ENCODE measurements around the gene EPN3. TPM values are rescaled to one million over a fixed set of nuclear protein-coding genes. Genes with fewer than 3 reads are reported as not detected.

EPN3 gene
- total RNA-seq, 4 donors from 2014 or later: 99.2 to 174 (median 115) TPM

DNA sequence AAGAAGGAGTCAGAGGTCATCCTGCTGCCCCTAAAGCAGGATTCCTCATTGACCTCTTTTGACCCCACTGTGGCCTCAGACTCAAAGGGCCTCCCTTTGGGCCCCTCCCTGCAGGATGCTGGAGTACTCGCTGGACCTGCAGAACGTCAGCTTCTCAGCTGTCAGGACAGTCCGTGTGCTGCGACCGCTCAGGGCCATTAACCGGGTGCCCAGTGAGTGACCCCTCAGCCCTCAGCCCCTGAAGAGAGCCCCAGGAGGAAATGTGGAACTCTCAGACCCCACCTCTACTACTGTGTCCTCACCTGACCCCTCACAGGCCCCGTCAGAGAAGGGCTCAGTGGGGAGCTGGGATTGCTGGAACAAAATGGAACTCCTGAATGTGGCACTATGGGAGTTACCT is 37.1 kb downstream of the EPN3 start:
- intact Hi-C loops (cut with DNase I; ENCODE audit: low total_unique reads): no loop called here
- TF ChIP-seq POLR2A (IDR thresholded peaks at IDR 0.05): no peak
- TF ChIP-seq, protein P1, sequence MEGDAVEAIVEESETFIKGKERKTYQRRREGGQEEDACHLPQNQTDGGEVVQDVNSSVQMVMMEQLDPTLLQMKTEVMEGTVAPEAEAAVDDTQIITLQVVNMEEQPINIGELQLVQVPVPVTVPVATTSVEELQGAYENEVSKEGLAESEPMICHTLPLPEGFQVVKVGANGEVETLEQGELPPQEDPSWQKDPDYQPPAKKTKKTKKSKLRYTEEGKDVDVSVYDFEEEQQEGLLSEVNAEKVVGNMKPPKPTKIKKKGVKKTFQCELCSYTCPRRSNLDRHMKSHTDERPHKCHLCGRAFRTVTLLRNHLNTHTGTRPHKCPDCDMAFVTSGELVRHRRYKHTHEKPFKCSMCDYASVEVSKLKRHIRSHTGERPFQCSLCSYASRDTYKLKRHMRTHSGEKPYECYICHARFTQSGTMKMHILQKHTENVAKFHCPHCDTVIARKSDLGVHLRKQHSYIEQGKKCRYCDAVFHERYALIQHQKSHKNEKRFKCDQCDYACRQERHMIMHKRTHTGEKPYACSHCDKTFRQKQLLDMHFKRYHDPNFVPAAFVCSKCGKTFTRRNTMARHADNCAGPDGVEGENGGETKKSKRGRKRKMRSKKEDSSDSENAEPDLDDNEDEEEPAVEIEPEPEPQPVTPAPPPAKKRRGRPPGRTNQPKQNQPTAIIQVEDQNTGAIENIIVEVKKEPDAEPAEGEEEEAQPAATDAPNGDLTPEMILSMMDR (IDR thresholded peaks at IDR 0.05): no peak
- WGBS, 2 donors: 90 to 100% methylated on average over 6 to 7 of the region's 7 CpGs
- no peak overlapping the region for H3K4me3 ChIP-seq (ENCODE audit: low read depth, poor library complexity, severe bottlenecking)
- DNase-seq (ENCODE audit: low spot score in 2 of 2): no peak

DNA sequence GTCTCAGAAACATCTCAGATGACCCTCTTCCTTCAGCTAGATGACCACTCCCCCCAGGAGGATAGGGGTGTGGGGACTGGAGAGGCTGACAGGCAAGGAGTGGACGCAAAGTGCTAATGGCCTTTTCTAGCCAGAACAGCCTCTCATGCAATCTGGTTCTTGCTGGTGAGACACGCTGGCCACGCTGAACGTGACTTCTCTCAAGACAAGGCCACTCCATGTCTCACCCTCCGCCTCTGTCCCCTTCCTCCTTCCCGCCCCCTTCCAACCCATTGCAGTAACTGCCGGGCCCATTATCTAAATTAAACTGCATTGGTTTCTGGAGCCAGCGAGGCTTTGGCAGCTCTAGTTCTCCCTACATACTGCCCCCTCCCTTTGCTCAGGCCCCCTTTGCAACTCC is 37.5 kb downstream of the EPN3 start:
- intact Hi-C loops (cut with DNase I; ENCODE audit: low total_unique reads): no loop called here
- 89 to 92% methylated on average over 8 of the region's 8 CpGs for WGBS, 2 donors
- no peak for DNase-seq (ENCODE audit: low spot score in 2 of 2)
- H3K4me3 ChIP-seq (ENCODE audit: low read depth, poor library complexity, severe bottlenecking): no peak overlapping the region
- TF ChIP-seq, protein P1 (IDR thresholded peaks at IDR 0.05): no peak
- TF ChIP-seq POLR2A (IDR thresholded peaks at IDR 0.05): no peak

GRCh38 chr17:50570528-50570927 is 38.0 kb downstream of the EPN3 start:
- H3K4me3 ChIP-seq (ENCODE audit: low read depth, poor library complexity, severe bottlenecking): no peak overlapping the region
- TF ChIP-seq, protein P1 (IDR thresholded peaks at IDR 0.05): no peak
- TF ChIP-seq POLR2A (IDR thresholded peaks at IDR 0.05): no peak
- intact Hi-C loops (cut with DNase I; ENCODE audit: low total_unique reads): no loop called here
- 82 to 88% methylated on average over 7 of the region's 7 CpGs for WGBS, 2 donors
- DNase-seq (ENCODE audit: low spot score in 2 of 2): no peak

- WGBS, 2 donors: 85 to 91% methylated on average over 19 of the region's 19 CpGs
- H3K4me3 ChIP-seq (ENCODE audit: low read depth, poor library complexity, severe bottlenecking): no peak overlapping the region
- no peak for TF ChIP-seq POLR2A (IDR thresholded peaks at IDR 0.05)
- TF ChIP-seq, protein P1 (IDR thresholded peaks at IDR 0.05): no peak
- DNase-seq (ENCODE audit: low spot score in 2 of 2): no peak
- intact Hi-C loops (cut with DNase I; ENCODE audit: low total_unique reads): no loop called here
Measured at GRCh38 chr17:50571681-50572080, 39.1 kb downstream of the EPN3 start.

DNA sequence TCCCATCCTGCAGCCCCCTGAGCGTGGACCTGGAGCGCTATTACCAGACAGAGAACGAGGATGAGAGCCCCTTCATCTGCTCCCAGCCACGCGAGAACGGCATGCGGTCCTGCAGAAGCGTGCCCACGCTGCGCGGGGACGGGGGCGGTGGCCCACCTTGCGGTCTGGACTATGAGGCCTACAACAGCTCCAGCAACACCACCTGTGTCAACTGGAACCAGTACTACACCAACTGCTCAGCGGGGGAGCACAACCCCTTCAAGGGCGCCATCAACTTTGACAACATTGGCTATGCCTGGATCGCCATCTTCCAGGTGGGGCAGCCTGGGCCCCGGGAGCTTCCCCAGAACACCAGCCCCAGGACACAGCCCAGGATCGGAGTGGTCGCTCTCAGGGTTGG is 40.0 kb downstream of the EPN3 start:
- H3K4me3 ChIP-seq (ENCODE audit: low read depth, poor library complexity, severe bottlenecking): no peak overlapping the region
- intact Hi-C loops (cut with DNase I; ENCODE audit: low total_unique reads): no loop called here
- TF ChIP-seq POLR2A (IDR thresholded peaks at IDR 0.05): no peak
- TF ChIP-seq, protein P1 (IDR thresholded peaks at IDR 0.05): no peak
- WGBS, 2 donors: 95 to 96% methylated on average over 20 of the region's 20 CpGs
- DNase-seq (ENCODE audit: low spot score in 2 of 2): no peak

GRCh38 chr17:50573866-50574611 is 41.5 kb downstream of the EPN3 start:
- WGBS, 2 donors: 88 to 93% methylated on average over 12 of the region's 12 CpGs
- no peak overlapping the region for H3K4me3 ChIP-seq (ENCODE audit: low read depth, poor library complexity, severe bottlenecking)
- TF ChIP-seq, protein P1 (IDR thresholded peaks at IDR 0.05): no peak
- TF ChIP-seq POLR2A (IDR thresholded peaks at IDR 0.05): no peak
- DNase-seq (ENCODE audit: low spot score in 2 of 2): no peak
- intact Hi-C loops (cut with DNase I; ENCODE audit: low total_unique reads): no loop called here

Measured in lower leg skin (tissue), 4 donors.